CD1c-positive myeloid dendritic cell (primary cell): ENCODE results near the gene AGAP3.

ENCODE experiments used
- DNase-seq: peaks from one replicate; pipeline ENCODE4 v3.0.0-alpha.2; 2016; ENCODE audit errors: extremely low spot score

Gene AGAP3

DNA sequence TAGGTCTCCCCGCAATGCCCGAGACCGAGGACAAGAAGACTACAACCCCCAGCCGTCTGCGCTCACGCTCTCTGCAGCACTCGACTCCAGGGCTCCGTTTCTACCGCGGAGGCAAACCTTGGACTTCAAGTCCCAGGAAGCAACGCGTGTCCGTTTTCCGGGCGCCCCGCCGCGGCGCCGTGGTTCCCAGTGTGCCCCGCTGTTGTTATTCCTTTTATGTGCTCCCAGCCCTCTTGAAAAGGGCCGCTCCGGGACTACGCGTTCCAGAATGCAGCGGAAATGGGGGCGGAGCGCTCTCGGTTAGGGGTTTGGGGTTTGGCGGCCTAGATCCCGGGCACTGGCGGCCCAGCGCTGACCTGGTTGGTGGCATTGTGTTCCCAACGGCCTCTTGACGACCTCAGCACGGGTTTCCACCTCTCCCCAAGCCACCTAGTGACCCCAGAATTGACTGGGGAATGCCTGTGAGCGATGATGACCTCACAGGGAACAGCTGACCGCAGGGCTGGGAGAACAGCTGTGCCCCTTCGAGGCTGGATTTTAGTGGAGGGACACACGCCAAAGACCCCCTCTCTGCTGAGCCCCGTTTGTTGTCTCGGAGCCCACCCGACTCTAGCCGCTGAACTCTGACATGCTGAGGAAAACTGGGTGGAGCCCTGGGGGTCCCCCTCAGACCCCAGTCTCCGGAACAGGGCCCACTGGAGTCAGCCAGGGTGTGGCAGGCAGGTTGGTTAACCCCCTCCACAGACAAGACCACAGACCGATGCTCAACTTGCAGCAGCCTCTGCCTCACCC is 28.1 kb upstream of the AGAP3 start:
- peak; percentile 99 for DNase-seq

DNA sequence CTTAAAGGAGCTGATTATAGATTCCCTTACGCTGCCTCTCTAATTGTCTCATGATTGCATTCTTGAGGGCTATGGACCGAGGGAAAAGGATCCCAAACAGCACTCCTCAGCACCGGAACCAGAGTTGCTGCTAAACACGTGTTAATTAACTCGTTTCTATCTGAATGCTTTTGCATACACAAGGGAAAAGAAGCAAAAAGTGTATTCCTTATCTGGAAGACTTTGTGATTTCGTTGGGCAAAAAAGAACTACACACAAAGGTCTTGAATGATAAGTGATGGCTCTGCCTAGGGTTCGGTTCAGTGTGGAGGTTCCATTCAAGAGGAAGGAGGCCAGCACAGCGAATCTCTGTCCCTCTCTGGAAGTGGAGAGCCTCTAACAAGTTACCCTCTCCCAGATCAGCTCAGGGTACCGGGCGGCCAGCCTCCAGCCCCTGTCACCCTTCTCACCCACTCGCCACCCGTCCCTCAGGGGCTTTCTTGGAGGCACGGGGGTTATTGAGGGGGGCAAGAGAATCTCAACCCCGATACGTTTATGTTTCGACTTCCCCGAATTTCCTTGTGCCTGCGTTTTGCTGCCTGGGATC is 27.4 kb upstream of the AGAP3 start:
- DNase-seq, result peak; percentile 24

DNA sequence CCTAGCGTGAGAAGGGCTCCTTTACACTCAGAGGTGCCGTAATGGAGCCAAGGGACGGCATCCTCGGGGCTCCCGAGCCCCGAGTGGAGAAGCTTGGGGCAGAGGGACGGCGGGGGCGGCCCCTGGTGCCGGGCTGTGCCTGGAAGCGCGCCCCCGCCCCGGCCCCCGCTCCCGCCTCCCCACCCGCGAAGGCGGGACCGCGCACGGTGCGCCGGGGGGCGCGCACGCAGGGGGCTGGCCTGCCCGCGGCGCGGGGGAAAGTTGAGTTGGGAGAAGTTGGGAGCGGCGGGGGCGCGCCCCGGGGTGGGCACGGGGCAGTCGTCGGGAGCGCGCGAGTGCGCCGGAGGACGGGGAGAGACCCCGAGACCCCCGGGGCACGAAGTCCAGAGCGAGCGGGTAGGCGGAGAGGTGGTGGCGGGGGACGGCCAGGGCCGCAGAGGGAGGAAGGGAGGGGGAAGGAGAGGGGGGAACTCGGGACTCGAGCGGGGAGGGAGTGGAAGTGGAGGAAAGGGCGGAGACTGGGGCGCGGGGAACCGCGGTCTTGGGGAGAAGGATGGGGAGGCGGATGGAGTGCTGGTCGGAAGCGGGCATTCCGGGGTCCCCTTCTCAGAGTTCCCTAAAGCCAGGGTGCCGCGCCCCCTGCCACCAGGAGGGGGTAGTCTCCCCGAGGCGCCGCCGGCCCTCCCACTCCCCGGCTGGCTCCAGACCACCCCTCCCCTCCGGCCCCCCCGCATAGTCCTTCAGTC is 26.7 kb upstream of the AGAP3 start, which contains the start of gene SLC4A2:
SLC4A2 (plus strand) TSS at position 223 of the 746 bp plus-strand sequence. CDS start 2,399 bp downstream, outside the sequence.
- peak; percentile 64 for DNase-seq

DNA sequence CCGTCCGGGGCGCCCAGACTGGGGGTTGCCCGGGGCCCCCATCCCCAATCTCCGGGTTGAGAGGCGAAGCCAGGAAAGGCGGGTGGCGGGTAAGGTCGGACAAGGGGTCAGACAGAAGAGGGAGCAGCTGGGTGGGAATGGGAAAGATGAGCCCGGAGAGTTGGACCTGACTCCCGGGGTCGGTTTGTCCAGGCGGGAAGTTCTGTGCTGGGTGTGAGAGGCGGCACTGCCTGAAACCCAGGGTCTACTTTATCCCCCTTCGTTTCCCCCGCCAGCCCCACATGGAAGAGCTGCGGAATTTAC is 26.2 kb upstream of the AGAP3 start:
- no peak for DNase-seq

DNA sequence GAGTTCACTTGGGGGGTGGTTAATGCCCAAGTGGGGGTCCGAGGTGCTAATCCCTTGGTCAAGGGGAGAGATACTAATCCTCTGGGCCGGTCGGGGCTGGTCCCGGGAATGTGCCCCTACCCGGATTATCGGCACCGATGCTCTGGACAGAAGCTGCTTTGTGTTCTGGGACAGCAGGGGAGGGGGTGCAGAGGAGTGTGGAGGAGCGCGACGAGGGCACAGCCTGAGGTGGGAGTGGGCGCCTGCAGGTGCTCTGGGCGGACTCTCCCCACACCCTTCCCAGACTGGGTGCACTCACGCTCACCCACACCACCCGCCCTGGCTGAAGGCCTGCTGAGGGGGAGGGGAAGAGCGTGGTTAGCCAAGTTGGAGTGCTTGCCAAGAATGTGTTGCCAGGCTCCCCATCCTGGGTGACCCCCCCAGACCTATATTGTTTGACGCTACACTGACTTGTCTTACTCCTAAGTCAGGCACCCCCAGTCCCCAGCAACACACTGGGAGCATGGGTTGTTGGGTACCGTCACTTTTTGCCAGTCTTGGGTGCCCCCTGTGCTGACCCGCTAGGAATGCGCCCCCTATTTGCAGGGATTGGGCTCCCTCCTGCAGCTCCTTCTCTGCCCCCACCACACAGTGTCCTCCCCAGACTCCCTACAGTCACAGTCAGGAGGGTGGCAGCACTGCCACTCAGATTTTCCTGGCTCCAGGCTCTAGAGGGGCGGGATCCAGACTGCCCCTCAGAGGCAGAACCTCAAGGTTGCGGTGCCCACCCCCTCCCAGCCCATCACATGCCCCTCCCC is 25.7 kb upstream of the AGAP3 start:
- DNase-seq, result no peak

DNA sequence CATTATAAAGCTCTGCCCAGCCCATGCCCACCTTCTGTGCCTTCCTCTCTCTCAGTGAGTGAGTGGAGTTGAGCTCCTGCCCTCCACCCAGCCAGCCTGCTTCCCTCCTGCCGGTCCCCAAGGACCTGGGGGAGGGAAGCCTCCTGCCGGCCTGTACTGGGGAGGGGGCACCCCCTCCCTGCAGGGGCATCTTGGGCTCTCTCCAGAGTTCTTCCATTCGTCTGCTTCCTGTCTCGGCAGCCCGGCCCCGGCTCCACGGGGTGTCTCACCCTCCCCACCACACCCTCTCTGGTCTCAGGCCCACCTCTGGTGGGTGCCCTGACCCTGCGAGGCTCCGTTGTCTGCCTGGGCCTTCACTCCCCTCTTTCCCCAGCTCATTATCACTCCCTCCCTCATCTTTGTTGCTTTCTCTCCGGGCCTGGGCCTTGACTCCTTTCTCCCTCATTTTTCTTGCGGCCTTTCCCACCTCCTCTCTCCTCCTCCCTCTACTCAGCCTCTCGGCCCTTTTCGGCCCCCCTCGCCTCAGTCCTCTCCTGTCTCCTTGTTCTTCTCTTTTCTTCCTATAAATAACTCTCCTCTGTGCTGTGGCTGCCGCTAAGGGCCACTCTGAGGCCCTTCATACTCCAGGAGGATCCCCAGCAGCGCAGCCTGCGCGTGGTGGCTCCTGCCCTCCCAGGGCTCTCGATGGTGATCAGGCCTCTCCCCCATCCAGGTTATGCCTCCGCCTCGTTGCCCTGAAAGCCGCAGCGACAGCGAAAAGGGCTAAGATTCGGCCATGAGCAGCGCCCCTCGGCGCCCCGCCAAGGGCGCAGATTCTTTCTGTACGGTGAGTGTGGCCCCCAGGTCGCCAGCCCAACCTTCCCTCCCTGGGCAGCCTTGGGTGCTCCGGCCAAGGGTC is 24.8 kb upstream of the AGAP3 start:
- no peak for DNase-seq

DNA sequence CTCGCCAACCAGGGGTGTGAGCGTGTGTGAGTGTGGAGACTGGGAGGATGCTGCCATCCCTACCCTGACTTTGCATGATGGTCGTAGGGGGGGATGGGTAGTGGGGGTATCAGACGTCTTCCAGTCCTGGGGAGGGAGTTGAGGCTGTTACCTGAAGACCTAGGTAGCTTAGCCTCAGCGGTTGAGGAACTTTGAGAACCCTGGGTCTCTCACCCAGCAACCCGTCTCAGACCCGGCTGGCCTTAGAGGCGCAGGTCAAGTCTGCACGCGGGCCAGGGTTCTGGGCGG is 24.2 kb upstream of the AGAP3 start:
- DNase-seq, result no peak

DNA sequence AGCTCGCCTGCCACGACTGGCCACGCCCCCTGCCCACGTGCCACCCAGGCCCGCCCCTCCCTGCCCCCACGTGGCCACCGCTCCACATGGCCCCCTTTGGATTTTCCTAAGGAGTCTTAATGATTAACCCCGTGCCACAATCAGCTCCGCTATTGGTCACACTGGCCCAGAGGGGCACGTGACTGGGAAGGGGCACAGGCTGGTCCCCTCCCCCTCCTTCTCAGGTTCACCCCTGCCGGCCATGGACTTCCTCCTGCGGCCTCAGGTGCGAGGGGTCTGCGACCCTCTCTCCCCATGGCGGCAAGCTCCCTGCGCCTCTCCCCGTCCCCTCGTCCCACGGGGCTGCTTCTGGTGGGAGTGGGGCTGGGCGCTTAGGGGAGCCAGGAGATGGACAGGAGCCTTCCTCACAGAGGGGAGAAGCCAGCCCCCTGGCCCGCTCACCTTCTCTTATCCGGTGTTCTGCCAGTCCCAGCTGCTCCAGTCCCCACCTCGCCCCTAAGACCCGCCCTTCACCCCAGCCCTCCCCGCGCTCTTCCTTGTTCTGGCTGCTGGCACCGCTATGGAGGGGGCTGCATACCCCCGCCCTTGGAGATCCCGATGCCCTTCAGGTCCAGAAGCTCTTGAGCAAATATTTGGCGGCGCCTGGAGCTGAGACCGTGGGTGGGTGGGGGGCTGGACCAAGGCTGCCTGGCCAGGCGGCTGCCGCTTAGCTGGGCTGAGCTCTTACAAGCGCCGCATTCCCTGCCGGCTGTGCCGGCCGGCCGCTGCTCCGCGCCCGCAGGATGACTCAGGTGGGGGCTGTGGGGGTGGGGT is 23.7 kb upstream of the AGAP3 start:
- DNase-seq, result no peak

DNA sequence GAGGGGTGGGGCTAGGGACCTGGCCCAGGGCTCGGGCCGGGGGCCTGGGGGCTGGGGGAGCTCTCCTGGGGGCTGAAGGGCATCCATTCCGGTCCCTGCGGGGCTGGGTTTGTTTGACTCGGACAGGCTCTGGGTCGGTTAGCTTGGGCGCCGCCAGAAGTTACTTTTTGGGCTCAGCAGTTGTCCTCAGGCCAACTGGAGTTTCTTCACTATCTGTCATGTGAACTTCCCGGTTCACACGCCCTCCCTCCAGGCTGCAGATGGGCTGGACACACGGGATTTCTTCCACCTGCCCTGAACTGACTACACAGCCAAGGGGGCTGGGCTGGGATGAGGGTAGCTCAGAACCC is 23.1 kb upstream of the AGAP3 start:
- no peak for DNase-seq

DNA sequence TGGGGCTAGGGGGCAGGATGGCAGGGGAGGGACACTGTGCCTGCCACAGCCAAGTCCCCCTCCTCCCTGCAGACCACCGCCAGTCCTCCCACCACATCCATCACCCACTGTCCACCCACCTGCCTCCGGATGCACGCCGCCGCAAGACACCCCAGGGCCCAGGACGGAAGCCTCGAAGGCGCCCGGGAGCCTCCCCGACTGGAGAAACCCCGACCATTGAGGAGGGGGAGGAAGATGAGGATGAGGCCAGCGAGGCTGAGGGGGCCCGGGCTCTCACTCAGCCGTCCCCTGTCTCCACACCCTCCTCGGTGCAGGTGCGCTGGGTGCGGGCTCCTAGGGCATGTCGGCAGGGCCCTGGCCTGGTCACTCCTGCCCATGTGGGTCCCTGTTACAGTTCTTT is 21.8 kb upstream of the AGAP3 start:
- no peak for DNase-seq

DNA sequence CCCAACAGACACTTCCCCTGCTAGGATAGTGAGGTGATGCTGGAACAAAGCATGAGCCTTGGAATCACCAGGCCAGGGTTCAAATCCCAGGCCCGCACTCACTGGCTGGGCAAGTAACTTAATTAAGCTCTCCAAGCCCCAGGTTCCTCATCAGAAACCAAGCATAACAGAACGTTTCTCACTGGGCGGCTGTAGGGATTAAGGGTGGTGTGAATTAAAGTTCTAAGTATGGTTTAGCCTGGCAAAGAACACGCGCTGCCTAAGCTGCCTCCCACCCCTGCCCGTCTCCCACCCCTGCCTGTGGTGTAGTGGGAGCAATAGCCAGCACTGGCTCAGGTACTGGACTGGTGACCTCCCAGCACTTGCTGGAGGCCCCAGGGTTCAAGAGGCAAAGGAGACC is 21.3 kb upstream of the AGAP3 start:
- DNase-seq, result no peak

DNA sequence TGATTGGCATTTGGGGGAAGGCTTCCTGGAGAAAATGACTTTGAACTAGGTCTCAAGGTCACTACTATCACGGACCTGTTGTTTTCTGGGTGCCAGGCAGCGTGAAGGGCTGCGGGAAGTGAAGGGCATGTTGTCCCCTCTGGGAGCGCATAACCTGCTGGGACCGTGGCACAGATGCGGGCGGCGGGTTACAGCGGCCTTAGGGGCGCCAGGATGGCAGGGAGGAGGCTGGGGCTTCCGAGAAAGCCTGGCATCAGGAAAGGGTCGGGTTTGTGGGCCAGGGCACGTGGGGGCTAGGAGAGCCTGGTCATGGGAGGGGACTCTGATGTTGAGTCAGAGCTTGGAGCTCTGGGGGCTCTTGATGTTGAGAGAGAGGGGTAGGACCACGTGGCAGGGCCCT is 20.8 kb upstream of the AGAP3 start:
- no peak for DNase-seq

DNA sequence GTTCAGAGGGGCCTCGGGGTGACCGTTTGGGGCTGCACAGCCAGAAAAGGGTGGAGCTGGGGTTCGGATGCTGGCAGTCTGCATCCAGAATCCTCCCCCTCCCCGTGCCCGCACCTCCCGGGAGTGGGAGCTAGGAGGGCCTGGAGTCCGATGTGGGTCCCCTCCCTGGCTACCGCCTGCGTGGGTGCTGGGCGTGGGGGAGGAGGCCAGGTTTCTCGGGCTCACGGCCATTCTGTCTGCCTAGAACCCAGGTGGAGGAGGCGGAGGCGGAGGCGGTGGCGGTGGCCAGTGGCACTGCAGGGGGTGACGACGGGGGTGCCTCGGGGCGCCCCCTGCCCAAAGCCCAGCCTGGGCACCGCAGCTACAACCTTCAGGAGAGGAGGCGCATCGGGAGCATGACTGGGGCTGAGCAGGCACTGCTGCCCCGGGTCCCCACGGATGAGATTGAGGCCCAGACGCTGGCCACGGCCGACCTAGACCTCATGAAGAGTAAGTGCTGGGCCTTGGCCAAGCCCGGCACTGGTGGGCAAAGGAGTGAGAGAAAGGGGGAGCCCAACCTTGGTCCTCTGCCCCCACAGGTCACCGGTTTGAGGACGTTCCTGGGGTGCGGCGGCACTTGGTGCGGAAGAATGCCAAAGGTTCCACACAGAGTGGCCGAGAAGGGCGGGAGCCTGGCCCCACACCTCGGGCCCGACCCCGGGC is 19.9 kb upstream of the AGAP3 start:
- no peak for DNase-seq

DNA sequence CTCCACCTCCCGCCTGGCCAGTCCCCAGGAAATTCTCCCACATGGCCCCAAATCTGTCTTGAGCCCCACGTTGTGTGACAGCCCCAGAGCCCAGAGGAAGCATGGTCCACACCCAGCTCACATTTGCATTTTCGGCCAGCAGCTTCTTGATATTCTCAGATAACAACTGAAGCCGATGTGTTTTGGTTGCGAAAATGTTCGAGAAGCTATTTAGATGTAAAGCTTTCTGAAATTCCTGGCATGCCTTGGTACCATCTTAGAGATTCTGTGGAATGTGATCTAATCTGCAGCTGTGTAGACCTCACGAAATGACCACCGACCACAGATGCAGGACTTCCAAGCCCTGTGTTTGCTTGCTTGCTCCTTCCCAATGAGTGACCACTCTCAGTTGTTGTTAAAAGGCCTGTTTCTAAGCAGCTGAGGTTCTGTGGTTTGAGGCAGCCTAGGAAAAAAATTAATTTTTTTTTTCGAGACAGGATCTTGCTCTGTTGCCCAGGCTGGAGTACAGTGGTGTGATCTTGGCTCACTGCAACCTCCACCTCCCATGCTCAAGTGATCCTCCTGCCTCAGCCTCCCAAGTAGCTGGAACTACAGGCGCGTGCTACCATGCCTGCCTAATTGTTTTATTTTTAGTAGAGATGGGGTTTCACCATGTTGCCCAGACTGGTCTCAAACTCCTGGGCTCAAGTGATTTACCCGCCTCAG is 18.1 kb upstream of the AGAP3 start:
- no peak for DNase-seq

DNA sequence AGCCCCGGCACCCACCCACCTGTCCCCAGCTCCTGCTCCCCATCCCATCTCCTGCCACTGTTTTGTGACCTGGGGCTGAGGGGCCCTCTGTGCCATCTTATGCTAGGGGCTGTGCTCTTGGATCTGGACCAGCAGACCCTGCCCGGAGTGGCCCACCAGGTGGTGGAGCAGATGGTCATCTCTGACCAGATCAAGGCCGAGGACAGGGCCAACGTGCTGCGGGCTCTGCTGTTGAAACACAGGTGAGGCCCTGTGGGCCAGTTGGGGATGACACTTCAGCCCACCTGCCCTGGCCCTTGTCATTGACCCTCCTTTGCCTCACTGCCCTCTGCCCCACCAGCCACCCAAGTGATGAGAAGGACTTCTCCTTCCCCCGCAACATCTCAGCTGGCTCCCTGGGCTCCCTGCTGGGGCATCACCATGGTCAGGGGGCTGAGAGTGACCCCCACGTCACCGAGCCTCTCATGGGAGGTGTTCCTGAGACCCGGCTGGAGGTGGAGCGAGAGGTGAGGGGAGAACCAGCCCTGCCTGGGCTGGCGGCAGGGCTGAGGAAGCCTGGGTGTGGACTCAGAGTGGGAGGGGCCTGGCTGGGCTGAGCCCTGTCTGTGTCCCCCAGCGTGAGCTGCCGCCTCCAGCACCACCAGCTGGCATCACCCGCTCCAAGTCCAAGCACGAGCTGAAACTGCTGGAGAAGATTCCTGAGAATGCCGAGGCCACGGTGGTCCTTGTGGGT is 16.3 kb upstream of the AGAP3 start:
- DNase-seq, result no peak

DNA sequence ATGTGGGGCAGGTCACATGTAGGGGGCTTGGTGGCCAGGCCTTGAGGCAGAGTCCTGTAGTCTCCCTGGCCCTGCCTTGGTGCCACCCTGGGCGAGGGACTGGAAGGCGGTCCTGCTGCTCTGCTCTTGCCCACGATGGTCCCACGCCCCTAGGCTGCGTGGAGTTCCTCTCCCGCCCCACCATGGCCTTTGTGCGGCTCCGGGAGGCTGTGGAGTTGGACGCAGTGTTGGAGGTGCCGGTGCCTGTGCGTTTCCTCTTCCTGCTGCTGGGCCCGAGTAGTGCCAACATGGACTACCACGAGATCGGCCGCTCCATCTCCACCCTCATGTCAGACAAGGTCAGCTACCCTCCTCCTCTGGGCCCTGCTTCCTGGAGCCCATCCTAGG is 15.7 kb upstream of the AGAP3 start:
- DNase-seq, result no peak

DNA sequence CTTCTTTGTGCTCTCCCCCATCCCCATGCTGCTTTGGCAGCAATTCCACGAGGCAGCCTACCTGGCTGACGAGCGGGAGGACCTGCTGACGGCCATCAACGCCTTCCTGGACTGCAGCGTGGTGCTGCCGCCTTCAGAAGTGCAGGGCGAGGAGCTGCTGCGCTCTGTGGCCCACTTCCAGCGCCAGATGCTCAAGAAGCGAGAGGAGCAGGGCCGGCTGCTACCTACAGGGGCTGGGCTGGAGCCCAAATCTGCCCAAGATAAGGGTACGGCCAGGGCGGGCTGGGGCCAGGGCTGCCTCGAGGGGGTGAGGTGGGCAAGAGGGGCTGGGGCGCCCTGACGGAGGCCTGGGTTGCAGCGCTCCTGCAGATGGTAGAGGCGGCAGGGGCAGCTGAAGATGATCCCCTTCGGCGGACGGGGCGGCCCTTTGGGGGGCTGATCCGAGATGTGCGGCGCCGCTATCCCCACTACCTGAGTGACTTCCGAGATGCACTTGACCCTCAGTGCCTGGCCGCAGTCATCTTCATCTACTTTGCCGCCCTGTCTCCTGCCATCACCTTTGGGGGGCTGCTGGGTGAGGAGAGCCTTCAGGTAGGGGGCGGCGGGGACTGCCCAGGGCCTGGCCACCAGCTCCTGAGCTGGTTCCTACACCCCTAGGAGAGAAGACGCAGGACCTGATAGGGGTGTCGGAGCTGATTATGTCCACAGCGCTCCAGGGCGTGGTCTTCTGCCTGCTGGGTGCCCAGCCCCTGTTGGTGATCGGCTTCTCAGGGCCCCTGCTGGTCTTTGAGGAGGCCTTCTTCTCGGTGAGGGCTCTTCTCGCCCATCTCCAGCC is 15.0 kb upstream of the AGAP3 start:
- DNase-seq, result no peak

DNA sequence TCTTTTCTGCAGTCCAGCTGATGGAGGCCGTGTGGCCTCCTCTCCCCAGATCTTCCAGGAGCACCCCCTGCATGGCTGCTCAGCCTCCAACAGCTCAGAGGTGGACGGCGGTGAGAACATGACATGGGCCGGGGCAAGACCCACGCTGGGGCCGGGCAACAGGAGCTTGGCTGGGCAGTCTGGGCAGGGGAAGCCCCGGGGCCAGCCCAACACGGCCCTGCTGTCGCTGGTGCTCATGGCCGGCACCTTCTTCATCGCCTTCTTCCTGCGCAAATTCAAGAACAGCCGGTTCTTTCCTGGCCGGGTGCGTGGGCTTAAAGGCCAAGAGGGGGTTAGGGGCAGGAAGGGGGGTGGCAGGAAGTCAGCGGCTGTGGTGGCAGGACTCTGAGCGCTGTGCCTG is 12.3 kb upstream of the AGAP3 start:
- DNase-seq, result no peak
